ENCODE results near the gene MTARC1. TPM values are rescaled to one million over a fixed set of nuclear protein-coding genes. Genes with fewer than 3 reads are reported as not detected.

Gene MTARC1
- total RNA-seq (1 to 10 TPM; 2.7 to 6.4 (median 4.0) TPM), polyA plus RNA-seq (1 to 10 TPM; 1.7 to 3.8 (median 2.7) TPM)
- long read RNA-seq, donor 1, full-length matches to known transcripts: 3 of 5 reads
- long read RNA-seq, donor 1, partial matches to known transcripts: 1 of 5 reads
- long read RNA-seq, donor 1, other reads (novel, unspliced or antisense): 1 of 5 reads
- long read RNA-seq, donor 2, full-length matches to known transcripts: 10 of 13 reads
- long read RNA-seq, donor 2, partial matches to known transcripts: 0 of 13 reads
- long read RNA-seq, donor 2, other reads (novel, unspliced or antisense): 3 of 13 reads

DNA sequence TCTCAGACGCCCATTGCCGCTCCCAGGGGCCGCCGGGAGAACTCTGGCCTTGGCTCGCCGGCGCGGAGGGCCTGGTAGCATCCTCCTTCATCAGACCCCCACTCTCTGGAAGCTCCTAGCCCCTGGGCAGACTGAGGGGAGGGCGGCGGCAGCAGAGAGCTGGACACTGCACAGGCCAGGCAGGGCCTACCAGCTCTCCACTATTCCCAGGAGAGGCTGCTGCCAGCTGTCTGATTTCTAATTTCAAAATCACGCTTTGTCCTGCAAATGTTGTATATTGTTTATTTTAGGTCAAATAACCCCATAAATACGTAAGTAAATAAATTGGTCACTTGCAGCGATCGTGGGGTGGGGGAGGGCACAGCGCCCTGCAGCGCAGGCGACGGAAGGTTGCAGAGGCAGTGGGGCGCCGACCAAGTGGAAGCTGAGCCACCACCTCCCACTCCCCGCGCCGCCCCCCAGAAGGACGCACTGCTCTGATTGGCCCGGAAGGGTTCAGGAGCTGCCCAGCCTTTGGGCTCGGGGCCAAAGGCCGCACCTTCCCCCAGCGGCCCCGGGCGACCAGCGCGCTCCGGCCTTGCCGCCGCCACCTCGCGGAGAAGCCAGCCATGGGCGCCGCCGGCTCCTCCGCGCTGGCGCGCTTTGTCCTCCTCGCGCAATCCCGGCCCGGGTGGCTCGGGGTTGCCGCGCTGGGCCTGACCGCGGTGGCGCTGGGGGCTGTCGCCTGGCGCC, at the start of gene MTARC1:
Gene MTARC1 (plus strand): TSS at position 577 of the 732 bp plus-strand sequence. CDS start 32 bp downstream, at position 609.
- intact Hi-C loops (cut with DNase I): no loop called here
- Histone ChIP-seq H3K9me3 (no peaks in the 10 kb centered on the region), H3K27me3 (ENCODE audit: insufficient read depth in 3 of 3, low read length in 2 of 3) (no peaks in the 10 kb centered on the region), H3K27ac (peak within 1 kb of the TSS; percentile 76), H3K36me3 (ENCODE audit: insufficient read depth in 1 of 2, low read depth in 1 of 2) (peaks cover 0 to 28% of the 10 kb centered on the region in 2 donors), H3K4me3 (peak within 1 kb of the TSS; percentile 75), H3K4me1 (peaks cover 13% of the 10 kb centered on the region)
- 1 to 3% (median 1%) methylated on average over 39 to 56 of the region's 56 CpGs for WGBS, 3 donors
- TF ChIP-seq, protein P1, sequence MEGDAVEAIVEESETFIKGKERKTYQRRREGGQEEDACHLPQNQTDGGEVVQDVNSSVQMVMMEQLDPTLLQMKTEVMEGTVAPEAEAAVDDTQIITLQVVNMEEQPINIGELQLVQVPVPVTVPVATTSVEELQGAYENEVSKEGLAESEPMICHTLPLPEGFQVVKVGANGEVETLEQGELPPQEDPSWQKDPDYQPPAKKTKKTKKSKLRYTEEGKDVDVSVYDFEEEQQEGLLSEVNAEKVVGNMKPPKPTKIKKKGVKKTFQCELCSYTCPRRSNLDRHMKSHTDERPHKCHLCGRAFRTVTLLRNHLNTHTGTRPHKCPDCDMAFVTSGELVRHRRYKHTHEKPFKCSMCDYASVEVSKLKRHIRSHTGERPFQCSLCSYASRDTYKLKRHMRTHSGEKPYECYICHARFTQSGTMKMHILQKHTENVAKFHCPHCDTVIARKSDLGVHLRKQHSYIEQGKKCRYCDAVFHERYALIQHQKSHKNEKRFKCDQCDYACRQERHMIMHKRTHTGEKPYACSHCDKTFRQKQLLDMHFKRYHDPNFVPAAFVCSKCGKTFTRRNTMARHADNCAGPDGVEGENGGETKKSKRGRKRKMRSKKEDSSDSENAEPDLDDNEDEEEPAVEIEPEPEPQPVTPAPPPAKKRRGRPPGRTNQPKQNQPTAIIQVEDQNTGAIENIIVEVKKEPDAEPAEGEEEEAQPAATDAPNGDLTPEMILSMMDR (IDR thresholded peaks at IDR 0.05): peak; percentile 27
- ATAC-seq: peak; percentile 77 to 94 (median 88)
- DNase-seq: peak; percentile 72 to 83

DNA sequence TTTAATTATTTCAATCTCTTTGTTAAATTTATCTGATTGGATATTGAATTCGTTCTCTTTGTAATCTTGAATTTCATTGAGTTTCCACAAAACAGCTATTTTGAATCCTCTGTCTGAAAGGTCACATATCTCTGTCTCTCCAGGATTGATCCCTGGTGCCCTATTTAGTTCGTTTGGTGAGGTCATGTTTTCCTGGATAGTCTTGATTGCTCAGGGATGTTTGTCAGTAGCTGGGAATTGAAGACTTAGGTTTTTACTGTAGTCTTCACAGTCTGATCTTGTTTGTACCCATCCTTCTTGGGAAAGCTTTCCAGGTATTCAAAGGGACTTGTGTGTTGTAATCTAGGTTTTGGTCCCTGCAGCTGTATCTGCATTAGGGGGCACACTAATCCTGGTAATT, 45.4 kb upstream of the MTARC1 start:
- peaks cover 0 to 3% (median 0%) of the 10 kb centered on the region in 3 donors for H3K27me3 ChIP-seq (ENCODE audit: insufficient read depth in 3 of 3, low read length in 2 of 3)
- intact Hi-C loops (cut with DNase I): no loop called here

DNA sequence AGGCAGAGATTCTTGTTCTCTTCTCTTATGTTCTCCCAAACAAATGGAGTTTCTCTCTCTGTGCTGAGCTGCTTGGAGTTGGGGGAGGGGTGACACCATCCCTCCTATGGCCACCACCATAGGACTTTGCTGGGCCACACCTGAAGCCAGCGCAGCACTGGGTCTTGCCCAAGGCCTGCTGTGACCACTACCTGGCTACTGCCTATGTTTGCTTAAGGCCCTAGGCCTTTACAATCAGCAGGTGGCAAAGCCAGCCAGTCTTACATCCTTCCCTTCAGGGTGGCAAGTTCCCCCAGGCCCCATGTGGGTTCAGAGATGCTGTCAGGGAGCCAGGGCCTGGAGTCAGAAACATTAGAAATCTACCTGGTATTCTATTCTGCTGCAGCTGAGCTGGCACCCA, 44.9 kb upstream of the MTARC1 start:
- TF ChIP-seq, protein P1 (IDR thresholded peaks at IDR 0.05): no peak
- 100% methylated on average over 1 of the region's 1 CpG for WGBS, 3 donors
- Histone ChIP-seq H3K4me3 (no peak overlapping the region), H3K27me3 (ENCODE audit: insufficient read depth in 3 of 3, low read length in 2 of 3) (peaks cover 0 to 3% (median 0%) of the 10 kb centered on the region in 3 donors), H3K27ac (no peak overlapping the region), H3K4me1 (no peaks in the 10 kb centered on the region), H3K9me3 (no peaks in the 10 kb centered on the region), H3K36me3 (ENCODE audit: insufficient read depth in 1 of 2, low read depth in 1 of 2) (no peaks in the 10 kb centered on the region)
- ATAC-seq (no peak), DNase-seq (no peak)
- intact Hi-C loops (cut with DNase I): no loop called here

More for the DNA sequence above, 45.4 kb upstream of the MTARC1 start:
- Histone ChIP-seq H3K9me3 (no peaks in the 10 kb centered on the region), H3K27ac (no peak overlapping the region), H3K36me3 (ENCODE audit: insufficient read depth in 1 of 2, low read depth in 1 of 2) (no peaks in the 10 kb centered on the region), H3K4me1 (no peaks in the 10 kb centered on the region), H3K4me3 (no peak overlapping the region)
- 52 to 77% (median 60%) methylated on average over 2 of the region's 2 CpGs for WGBS, 3 donors
- TF ChIP-seq, protein P1 (IDR thresholded peaks at IDR 0.05): no peak
- no peak for DNase-seq
- no peak for ATAC-seq

DNA sequence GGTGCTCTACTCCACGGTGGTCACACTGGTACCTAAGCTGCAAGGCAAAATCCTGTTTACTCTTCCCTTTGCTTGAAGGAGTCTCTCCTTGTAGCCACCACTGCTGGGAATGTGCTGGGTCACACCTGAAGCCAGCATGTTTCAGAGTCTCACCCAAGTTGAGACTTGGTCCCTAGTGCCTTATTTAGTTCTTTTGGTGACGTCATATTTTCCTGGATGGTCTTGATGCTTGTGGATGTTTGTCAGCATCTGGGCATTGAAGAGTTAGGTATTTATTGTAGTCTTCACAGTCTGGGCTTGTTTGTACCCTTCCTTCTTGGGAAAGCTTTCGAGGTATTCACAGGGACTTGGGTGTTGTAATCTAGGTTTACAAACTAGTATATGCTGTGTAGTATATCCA, 44.2 kb upstream of the MTARC1 start:
- Histone ChIP-seq H3K36me3 (ENCODE audit: insufficient read depth in 1 of 2, low read depth in 1 of 2) (no peaks in the 10 kb centered on the region), H3K27ac (no peak overlapping the region), H3K9me3 (no peaks in the 10 kb centered on the region), H3K27me3 (ENCODE audit: insufficient read depth in 3 of 3, low read length in 2 of 3) (peaks cover 0 to 3% (median 0%) of the 10 kb centered on the region in 3 donors), H3K4me3 (no peak overlapping the region), H3K4me1 (peaks cover 5% of the 10 kb centered on the region)
- intact Hi-C loops (cut with DNase I): no loop called here
- 91 to 95% (median 92%) methylated on average over 3 of the region's 3 CpGs for WGBS, 3 donors
- DNase-seq (no peak), ATAC-seq (no peak)
- TF ChIP-seq, protein P1 (IDR thresholded peaks at IDR 0.05): no peak
